Breast epithelium (tissue), 4 donors: Measurements from ENCODE around the gene COL16A1. TPM values are rescaled to one million over a fixed set of nuclear protein-coding genes. Genes with fewer than 3 reads are reported as not detected.
A peak's percentile ranks its signal among the peaks of the same experiment; 100 is the strongest.

Experiments
- DNase-seq, 2 donors: peaks; one replicate each; pipeline ENCODE4 v3.0.0-alpha.2; 2019; ENCODE audit warnings: low spot score in 2 of 2
- H3K27ac ChIP-seq, 2 donors: fragments of 200-600 bp; sonication (generic) in 1 of 2; one replicate each; pipeline ENCODE4 v1.5.1; 2016 to 2019; ENCODE audit warnings: mild to moderate bottlenecking in 1 of 2
- H3K27me3 ChIP-seq, 2 donors: fragments of 200-600 bp; sonication (generic) in 1 of 2; one replicate each; pipeline versions ENCODE4 v1.5.1 to v1.6.0; 2017 to 2019; ENCODE audit warnings: control low read depth in 1 of 2, mild to moderate bottlenecking in 1 of 2
- H3K36me3 ChIP-seq: fragments of 200-600 bp; one replicate; pipeline ENCODE4 v1.5.1; 2019
- H3K4me1 ChIP-seq, 2 donors: fragments of 200-600 bp; sonication (generic); one replicate each; pipeline ENCODE4 v1.5.1; 2016 to 2019; ENCODE audit warnings: control low read depth in 1 of 2
- H3K4me3 ChIP-seq, 3 donors: fragments of 200-600 bp; sonication (generic); 1 replicate in 2 of 3; 2 replicates in 1 of 3; pipeline ENCODE4 v1.5.1; 2016 to 2019; ENCODE audit warnings: mild to moderate bottlenecking in 3 of 3, moderate library complexity in 2 of 3
- H3K9me3 ChIP-seq, 2 donors: fragments of 200-600 bp; sonication (generic) in 1 of 2; one replicate each; pipeline ENCODE4 v1.5.1; 2016 to 2019; ENCODE audit warnings: control low read depth in 1 of 2
- CTCF ChIP-seq, 3 donors: fragments of 450-650 bp; IDR thresholded peaks; one replicate each; pipeline ENCODE4 v1.5.1; 2016 to 2017; ENCODE audit warnings: antibody characterized with exemption in 3 of 3, mild to moderate bottlenecking in 3 of 3, moderate library complexity in 3 of 3
- POLR2A ChIP-seq: fragments of 450-650 bp; IDR thresholded peaks from one replicate; pipeline ENCODE4 v1.6.1; 2016; ENCODE audit warnings: antibody characterized with exemption, mild to moderate bottlenecking, moderate library complexity
- POLR2AphosphoS5 ChIP-seq, 3 donors: sonication (generic); formaldehyde crosslinking; IDR thresholded peaks; one replicate each; pipeline ENCODE4 v1.6.1; 2017; ENCODE audit warnings: antibody characterized with exemption in 3 of 3
- intact Hi-C: fragments of 100-400 bp; cut with DNase I; formaldehyde crosslinking; loops from one replicate; pipeline ENCODE4 v1.15.1; 2023; ENCODE audit warnings: low total_unique reads
- total RNA-seq, 3 donors: library from RNA; depleted of rRNA; stranded (reverse); fragments of >200 nt; gene quantifications; one replicate each; pipeline ENCODE4 v1.1.0, GENCODE V29; 2016

Gene COL16A1
- total RNA-seq, 3 donors from 2014 or later = 55.2 to 79.5 (median 58.7) TPM

- TF ChIP-seq POLR2A (no peak), CTCF (IDR thresholded peaks at IDR 0.05) (no peak), POLR2AphosphoS5 (IDR thresholded peaks at IDR 0.05) (no peak)
- Histone ChIP-seq H3K27ac (no peak overlapping the region), H3K36me3 (no peaks in the 10 kb centered on the region), H3K4me1 (no peaks in the 10 kb centered on the region), H3K9me3 (no peaks in the 10 kb centered on the region), H3K27me3 (no peaks in the 10 kb centered on the region), H3K4me3 (no peak overlapping the region)
- DNase-seq = no peak
- intact Hi-C loops = no loop called here
Measured at GRCh38 chr1:31726715-31727114, 22.9 kb upstream of the COL16A1 start.

- no peaks in the 10 kb centered on the region for H3K36me3 ChIP-seq
- TF ChIP-seq POLR2A (no peak), CTCF (IDR thresholded peaks at IDR 0.05) (no peak), POLR2AphosphoS5 (IDR thresholded peaks at IDR 0.05) (no peak)
- intact Hi-C loops = no loop called here
- H3K27me3 ChIP-seq = no peaks in the 10 kb centered on the region
- no peaks in the 10 kb centered on the region for H3K9me3 ChIP-seq
- no peak overlapping the region for H3K4me3 ChIP-seq
- H3K27ac ChIP-seq = no peak overlapping the region
- no peaks in the 10 kb centered on the region for H3K4me1 ChIP-seq
- DNase-seq = no peak
Measured at GRCh38 chr1:31725777-31726535, 22.1 kb upstream of the COL16A1 start.

- no peaks in the 10 kb centered on the region for H3K9me3 ChIP-seq
- no peak overlapping the region for H3K27ac ChIP-seq
- TF ChIP-seq CTCF (IDR thresholded peaks at IDR 0.05) = no peak
- no peak for TF ChIP-seq POLR2AphosphoS5 (IDR thresholded peaks at IDR 0.05)
- no peak for TF ChIP-seq POLR2A
- no peaks in the 10 kb centered on the region for H3K36me3 ChIP-seq
- DNase-seq = no peak
- no peak overlapping the region for H3K4me3 ChIP-seq
- intact Hi-C loops = no loop called here
- no peaks in the 10 kb centered on the region for H3K27me3 ChIP-seq
- H3K4me1 ChIP-seq = no peaks in the 10 kb centered on the region
Measured at GRCh38 chr1:31725134-31725533, 21.3 kb upstream of the COL16A1 start.

GRCh38 chr1:31723828-31724359 is 20.1 kb upstream of the COL16A1 start:
- intact Hi-C loops = no loop called here
- peak in 1 of 2 donors; percentile 70 for DNase-seq

More at GRCh38 chr1:31723828-31724359, 20.1 kb upstream of the COL16A1 start:
- Histone ChIP-seq H3K4me3 (no peak overlapping the region), H3K27ac (no peak overlapping the region), H3K9me3 (no peaks in the 10 kb centered on the region), H3K27me3 (no peaks in the 10 kb centered on the region), H3K4me1 (no peaks in the 10 kb centered on the region), H3K36me3 (no peaks in the 10 kb centered on the region)
- TF ChIP-seq CTCF (IDR thresholded peaks at IDR 0.05) = no peak
- no peak for TF ChIP-seq POLR2AphosphoS5 (IDR thresholded peaks at IDR 0.05)
- TF ChIP-seq POLR2A = no peak
